Kidney glomerular epithelial cell (primary cell): ENCODE data around the gene TMEM108.

Experiments used
- DNase-seq: peaks from one replicate; lab custom pipeline; 2025; lab: John Stamatoyannopoulos, UW

The TMEM108 gene

GRCh38 chr3:133419151-133419909 is 381.1 kb downstream of the TMEM108 start:
- DNase-seq = no peak

GRCh38 chr3:133424937-133425869 is 387.0 kb downstream of the TMEM108 start:
- DNase-seq = no peak

DNA sequence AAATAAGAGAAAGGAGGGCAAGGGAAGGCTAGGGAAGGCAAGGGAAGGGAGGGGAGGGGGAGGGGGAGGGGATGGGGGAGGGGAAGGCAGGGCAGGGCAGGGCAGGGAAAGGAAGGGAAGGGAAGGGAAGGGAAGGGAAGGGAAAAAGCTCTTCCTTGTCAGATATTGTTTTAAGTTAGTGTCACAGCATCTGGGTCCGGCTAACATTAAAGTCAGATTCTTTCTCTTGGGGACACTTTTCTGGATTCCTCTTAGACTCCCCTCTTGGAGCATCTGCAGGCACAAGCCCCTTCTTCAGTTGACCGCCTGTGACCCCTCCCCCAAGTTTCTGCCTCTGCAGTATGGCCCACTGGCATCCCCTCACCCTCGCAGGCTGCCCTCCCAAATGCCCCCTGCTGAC is 387.7 kb downstream of the TMEM108 start:
- no peak for DNase-seq

DNA sequence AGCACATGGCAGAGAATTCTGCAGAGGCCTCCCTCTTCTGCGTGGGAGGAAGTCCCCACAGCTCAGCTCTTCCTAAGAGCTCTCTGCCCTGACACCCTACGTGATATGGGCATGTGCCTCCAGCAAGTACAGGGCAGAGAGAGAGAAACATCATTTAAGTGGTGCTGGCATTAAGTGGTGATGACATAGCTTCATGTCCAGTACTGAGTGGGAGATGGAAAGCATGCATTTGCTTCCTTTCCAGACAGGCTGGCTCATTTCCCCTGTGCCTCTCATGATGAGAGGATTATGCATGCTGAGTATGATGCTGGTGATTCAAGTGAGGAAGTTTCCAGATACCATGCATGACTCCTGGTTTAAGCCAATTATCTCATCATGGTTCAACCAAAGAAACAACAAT is 388.5 kb downstream of the TMEM108 start:
- no peak for DNase-seq

DNA sequence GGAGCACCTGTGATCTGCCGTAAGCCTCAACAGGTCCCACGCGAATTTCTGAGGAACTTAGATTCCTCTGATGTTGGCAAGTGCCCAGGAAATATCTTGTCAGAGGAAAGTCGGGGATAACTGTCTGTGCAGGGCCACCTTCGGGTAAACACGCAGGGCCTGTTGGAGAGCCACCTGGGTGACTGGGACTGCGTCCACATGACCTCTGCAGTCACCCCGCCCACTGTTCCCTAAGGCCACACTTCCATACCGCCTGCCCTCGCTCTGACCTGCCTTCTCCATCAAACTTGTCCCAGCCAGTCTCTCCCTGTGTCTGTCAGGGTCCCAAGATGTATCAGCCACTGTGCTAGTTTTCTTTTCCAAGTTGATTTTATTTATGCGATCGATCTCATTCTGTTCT is 390.4 kb downstream of the TMEM108 start:
- no peak for DNase-seq

DNA sequence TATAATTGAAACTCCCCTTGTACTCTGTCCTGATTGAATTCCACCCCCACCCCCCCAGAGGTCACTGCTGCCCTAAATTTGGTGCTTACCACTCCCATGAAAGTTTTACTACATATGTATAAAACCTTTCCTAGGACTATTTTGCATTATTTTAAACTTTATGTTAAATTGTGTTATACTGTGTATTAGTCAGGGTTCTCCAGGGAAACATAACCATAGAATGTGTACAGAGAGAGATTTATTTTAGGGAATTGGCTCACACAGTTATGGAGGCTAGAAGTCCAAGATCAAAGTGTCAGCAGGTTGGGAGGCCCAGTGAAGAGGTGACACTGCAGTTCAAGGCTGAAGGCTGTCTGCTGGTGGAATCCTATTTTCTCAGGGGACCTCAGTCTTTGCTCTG is 390.9 kb downstream of the TMEM108 start:
- no peak for DNase-seq

- no peak for DNase-seq
Observed at GRCh38 chr3:133439563-133439962, 401.4 kb downstream of the TMEM108 start.

DNA sequence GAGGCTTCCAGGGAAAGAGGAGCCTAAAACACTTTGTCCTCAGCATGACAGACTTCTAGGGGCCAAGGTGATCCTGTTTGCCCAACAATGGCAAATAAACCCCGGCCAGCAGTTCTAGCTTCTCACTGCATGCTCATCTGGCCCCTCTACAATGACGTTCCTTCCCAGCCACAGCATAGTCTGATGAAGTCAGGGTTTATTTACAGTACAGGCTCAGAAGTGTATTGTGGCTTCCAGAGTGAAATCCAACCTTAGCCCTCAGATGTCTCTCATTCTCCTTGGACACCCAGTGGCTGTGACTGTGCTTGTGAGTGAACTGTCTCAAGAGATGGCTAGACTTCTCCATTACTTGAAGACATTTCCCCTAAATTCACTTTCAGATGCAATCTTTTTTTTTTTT is 402.5 kb downstream of the TMEM108 start:
- DNase-seq = no peak

DNA sequence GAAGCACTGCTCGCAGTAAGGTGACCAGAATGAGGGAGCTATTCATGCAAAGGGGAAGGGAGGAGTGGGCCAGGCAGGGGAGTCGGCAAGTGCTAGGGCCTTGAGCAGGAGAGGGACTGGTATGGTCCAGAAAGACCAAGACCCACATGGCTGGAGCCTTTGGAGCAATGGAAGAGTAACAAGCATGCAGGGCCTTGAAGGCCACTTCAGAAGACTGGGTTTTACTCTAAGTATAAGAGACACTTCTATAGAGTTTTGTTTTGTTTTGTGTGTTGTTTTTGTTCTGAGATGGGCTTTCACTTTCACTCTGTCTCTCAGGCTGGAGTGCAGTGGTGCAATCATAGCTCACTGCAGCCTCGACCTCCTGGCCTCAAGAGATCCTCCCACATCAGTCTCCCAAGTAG is 403.7 kb downstream of the TMEM108 start:
- no peak for DNase-seq

- no peak for DNase-seq
Observed at GRCh38 chr3:133442518-133442917, 404.3 kb downstream of the TMEM108 start.

- peak; percentile 93 for DNase-seq
Observed at GRCh38 chr3:133443649-133444422, 405.6 kb downstream of the TMEM108 start.

DNA sequence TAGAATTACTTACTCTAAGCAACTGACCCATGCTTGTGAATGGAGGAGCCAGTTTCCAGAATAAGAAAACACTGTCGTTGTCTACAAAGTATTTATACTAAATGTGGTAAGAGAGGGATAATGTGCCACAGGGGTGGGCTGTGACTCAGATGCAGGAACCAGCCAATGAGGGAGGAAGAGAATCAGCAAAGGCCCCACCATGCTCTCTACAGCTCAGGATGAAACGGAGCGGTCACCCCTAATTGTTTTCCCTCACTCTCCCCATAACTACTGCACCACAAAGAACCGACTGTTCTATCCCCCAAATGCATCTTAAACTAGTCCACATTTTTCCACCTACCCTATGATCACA is 406.2 kb downstream of the TMEM108 start:
- no peak for DNase-seq

- no peak for DNase-seq
Observed at GRCh38 chr3:133445108-133445507, 406.9 kb downstream of the TMEM108 start.
